Dedifferentiated amniotic fluid mesenchymal stem cell (primary cell): ENCODE data around the gene VPS11.
"Not testable (repeated sequence)": the region's sequence is repeated elsewhere in the genome, so short reads cannot be mapped to it uniquely, and the experiment has no call there.

Source experiments
- DNase-seq: peaks from one replicate; pipeline ENCODE4 v3.0.0-alpha.2; 2016; ENCODE audit errors: extremely low spot score

VPS11 gene

GRCh38 chr11:119067371-119068222 lies at the start of gene VPS11:
Gene VPS11, plus strand, starts transcription at chr11:119067818. Its CDS starts 6 bp downstream, at chr11:119067824.
- peak; percentile 95 for DNase-seq

GRCh38 chr11:119018074-119018938 lies 49.3 kb upstream of the VPS11 start, which contains the start of the genes RPS25 and TRAPPC4:
Gene RPS25, minus strand, starts transcription at chr11:119018343. Its CDS starts 59 bp downstream, at chr11:119018284.
Gene TRAPPC4, plus strand, starts transcription at chr11:119018766. Its CDS starts 30 bp downstream, at chr11:119018796.
- DNase-seq: peak; percentile 98

DNA sequence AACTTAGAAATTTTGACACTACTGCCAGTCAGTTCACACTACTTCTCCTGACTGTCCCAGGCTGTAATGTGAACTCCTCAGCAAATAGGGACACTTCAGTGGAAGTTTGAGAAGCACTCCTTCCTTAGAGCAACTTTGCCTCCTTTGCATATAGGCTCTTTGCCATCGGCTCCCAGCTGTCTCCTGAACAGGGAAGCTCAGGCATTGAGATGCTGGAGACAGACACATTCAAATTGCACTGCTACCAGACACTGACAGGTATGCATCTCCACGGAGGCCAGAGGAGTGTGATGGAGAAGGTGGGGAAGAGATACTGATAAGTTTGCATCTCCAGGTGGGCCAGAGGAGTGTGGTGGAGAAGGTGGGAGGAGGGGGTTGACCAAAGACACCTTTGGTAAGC lies 47.6 kb upstream of the VPS11 start:
- no peak for DNase-seq

- no peak for DNase-seq
Measured at GRCh38 chr11:119021631-119022030, 46.0 kb upstream of the VPS11 start.

DNA sequence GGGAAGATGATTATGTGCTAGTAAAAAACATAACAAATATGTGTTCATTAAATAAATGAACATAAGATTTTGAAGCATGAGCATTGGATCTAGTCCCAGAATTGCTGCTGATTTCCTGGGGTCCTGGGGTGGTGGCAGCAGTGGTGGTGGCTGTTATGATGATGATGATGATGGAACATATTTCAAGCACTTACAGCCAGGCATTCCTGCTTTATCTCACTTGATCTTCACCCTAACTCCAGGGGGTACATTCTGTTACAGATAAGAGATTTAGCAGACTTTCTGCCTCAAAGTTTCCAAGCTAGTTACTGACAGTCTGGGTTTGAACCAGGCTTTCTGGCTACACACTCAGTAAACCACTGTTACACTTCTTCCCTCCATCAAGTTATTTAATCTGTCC lies 43.9 kb upstream of the VPS11 start:
- no peak for DNase-seq

DNA sequence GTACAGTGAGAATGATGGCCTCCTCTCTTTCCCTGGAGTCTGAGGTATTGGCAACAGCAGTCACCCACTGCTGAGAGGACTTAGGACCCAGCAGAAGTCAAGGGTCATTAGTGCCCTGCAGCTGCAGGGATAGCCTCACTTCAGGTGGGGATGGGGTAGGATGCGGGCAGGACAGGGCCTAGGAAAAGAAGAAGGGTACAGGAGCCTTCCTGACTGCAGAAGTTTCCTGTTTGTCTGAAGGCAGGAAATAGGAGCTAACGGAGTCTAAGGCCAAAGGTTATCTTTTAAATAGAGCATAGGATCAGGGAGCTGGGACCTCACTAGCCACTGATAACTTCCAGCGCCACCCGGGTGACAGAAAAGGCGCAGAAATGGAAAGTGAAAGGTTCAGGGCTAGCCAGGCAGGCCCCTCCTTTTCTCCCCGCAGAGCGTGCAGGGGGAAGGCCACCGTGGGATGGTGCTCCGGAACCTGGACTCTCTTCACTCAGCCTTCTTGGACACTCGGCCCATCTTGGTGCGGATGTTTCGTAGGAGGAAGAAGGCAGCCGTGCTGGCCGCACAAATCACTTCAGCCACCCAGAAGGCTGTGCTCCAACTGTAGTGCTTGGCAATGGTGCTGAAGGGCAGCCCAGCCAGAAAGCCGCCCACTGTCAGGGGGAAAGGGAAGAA lies 43.1 kb upstream of the VPS11 start:
- no peak for DNase-seq

DNA sequence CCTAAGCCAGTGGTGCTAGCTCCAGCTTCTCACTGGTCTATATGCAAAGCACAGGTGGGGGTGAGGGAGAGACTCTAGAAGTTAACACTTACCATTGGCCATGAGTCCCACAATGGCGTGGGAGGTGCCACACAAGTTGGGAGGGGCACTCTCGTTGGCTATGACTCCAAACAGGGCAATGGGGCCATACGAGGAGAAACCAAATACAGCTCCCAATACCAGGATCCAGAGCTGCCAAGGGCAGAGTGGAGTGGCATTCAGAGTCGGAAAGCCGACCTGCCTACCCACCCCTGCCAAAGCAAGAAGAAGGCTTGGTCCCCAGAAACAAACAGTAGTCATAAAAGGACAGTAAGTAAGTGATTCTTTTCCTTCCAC lies 42.5 kb upstream of the VPS11 start:
- no peak for DNase-seq

GRCh38 chr11:119025541-119025940 lies 42.1 kb upstream of the VPS11 start:
- DNase-seq: no peak

DNA sequence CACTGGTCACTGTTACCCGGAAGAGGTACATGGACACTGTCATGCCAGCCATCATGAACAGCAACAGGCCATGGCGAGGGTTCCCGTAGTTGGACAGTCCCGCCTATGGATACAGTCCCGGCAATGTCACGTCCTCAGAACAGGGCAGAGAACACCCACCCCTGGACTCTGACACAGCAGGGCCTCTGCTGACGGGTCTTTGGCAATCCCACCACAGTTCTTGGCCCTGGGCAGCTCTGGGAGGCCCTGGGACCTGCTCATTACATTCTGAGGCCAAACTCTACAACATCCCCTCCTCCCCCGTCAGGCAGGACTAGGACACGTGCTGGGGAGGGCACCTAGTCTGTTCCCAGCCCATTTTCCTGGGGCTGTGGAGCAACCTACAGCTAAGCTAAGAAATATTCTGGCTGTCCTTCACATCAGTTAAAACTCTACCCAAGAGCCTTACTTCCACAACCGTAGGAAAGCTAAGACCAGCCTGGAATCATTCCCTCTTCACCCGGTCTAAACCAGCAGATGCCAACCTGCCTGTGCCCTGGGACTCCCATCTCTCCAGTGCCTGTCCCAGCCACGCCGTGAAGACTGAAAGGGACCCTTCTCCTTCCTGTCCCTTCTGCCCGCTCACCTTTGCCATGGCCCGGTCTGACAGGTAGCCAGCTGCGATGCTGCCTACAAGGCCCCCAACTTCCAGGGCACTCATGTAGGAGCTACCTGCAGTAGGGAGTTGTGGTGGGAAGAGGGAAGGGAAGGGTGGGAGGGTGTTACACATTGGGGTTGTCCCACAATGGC lies 41.4 kb upstream of the VPS11 start:
- DNase-seq: no peak

GRCh38 chr11:119026970-119027369 lies 40.6 kb upstream of the VPS11 start:
- no peak for DNase-seq

GRCh38 chr11:119027561-119028345 lies 39.9 kb upstream of the VPS11 start:
- no peak for DNase-seq

DNA sequence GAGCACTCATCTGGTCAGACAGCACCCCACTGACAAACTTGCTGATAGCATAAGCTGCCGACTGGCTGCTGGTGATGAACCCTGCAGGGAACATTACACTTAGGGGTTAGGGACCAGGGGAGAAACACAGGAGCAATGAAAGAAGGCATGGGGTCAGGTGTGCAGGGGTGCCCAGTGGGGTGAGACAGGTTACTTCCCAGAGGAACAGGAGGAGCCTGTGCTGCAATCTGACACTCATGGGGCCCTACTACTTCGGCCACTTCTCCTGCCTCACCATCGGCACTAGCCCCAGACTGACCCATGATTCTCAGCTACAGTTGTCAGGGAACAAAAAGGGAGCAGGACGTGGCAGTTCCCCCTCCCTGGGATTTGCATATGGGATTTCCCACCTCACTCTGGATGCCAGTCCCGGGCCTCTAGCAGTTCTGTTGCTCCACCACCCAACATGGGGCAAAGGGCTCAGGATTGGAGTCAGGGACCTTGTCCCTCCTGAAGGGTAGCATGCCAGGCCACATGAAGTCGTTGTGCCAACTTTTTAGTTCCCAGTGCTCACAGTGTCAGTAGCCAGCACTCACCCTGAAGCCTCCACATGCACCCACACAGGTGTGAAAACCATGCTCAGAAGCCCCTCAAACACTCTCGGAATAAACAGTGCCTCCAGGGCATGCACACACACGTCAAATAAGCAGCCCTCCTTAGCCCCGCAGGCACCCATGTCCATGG lies 39.1 kb upstream of the VPS11 start:
- no peak for DNase-seq

- DNase-seq: no peak
Measured at GRCh38 chr11:119029069-119029339, 38.6 kb upstream of the VPS11 start.

- no peak for DNase-seq
Measured at GRCh38 chr11:119029340-119030028, 38.1 kb upstream of the VPS11 start.

DNA sequence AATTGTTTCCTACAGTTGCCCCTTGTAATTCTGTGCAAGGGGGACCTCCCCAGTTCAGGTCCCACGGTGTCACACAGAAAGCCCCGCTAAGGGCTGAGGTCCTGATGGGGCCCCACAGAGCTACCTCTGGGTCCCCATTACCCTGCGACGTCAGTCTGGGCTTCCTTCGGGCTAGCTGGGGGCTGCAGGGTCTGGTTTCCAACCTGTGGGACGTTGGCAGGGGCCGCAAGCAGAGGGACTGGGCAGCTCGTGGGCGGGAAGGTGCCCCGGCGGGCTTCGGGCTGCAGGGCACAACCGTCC lies 37.6 kb upstream of the VPS11 start:
- no peak for DNase-seq

- peak; percentile 98 for DNase-seq
Measured at GRCh38 chr11:119030329-119031047, 37.1 kb upstream of the VPS11 start, which contains the start of gene SLC37A4. Gene SLC37A4, minus strand, starts transcription at chr11:119030877.

DNA sequence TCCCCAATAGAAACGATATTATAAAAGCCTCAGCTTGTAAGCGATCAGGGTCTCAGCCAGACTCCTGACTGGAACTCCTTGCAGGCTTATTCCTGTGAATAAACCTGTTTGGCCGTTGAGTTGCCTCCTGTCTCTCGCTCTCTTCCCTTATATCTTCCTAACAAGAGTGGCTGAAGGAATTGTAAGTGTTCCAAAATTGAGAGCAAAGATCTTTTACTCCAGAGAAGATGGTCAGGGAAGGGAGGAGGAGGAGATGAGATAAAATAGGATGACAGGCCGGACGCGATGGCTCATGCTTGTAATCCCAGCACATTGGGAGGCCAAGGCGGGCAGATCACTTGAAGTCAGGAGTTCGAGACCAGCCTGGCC lies 35.7 kb upstream of the VPS11 start:
- no peak for DNase-seq

DNA sequence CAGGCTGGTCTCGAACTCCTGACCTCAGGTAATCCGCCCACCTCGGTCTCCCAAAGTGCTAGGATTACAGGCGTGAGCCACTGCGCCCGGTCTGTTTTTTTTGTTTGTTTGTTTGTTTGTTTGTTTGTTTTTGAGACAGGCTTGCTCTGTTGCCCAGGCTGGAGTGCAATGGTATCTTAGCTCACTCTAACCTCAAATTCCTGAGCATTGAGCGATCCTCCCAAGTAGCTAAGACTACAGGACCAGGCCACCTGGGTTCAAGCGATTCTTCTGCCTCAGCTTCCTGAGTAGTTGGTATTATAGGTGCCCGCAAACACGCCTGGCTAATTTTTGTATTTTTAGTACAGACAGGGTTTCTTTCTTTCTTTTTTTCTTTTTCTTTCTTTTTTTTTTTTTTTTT lies 34.2 kb upstream of the VPS11 start:
- not testable (repeated sequence) for DNase-seq

DNA sequence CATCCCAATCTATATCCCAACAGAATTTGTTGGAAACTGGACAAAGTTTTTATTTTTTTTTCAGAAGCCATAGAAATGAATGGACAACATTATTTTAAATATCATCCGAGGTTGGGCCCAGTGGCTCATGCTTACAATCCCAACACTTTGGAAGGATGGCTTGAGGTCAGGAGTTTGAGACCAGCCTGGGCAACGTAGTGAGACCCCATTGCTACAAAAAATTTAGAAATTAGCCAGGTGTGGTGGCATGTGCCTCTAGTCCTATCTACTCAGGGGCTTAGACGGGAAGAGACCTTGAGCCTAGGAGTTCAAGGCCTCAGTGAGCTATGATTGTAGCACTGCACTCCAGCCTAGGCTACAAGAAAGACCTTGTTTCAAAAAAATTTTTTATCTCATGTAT lies 32.8 kb upstream of the VPS11 start:
- DNase-seq: no peak
